GM18498 (cell line): ENCODE data around the gene GPX6.
"Not testable (repeated sequence)": the region's sequence is repeated elsewhere in the genome, so short reads cannot be mapped to it uniquely, and the experiment has no call there.

Experiments used
- ATAC-seq: cut with Tn5 transposase; IDR thresholded peaks from one replicate; pipeline ENCODE4 v1.9.1; 2021; ENCODE audit warnings: mild to moderate bottlenecking, moderate library complexity; ENCODE audit not compliant: unreplicated experiment

GPX6 gene

GRCh38 chr6:28515676-28516075 is at the start of gene GPX6:
GPX6 (minus strand) TSS chr6:28515793; CDS start chr6:28515743, 50 bp downstream.
- no peak for ATAC-seq

GRCh38 chr6:28563430-28564095 is 48.0 kb upstream of the GPX6 start:
- ATAC-seq: no peak

- ATAC-seq: no peak
Measured at GRCh38 chr6:28558629-28559028, 43.0 kb upstream of the GPX6 start.

- ATAC-seq: no peak
Measured at GRCh38 chr6:28555136-28555535, 39.5 kb upstream of the GPX6 start.

GRCh38 chr6:28553986-28554881 is 38.6 kb upstream of the GPX6 start:
- ATAC-seq: no peak

GRCh38 chr6:28553384-28553985 is 37.9 kb upstream of the GPX6 start:
- no peak for ATAC-seq

GRCh38 chr6:28551891-28552666 is 36.5 kb upstream of the GPX6 start:
- ATAC-seq: no peak

GRCh38 chr6:28547003-28547402 is 31.4 kb upstream of the GPX6 start:
- ATAC-seq: not testable (repeated sequence)

- no peak for ATAC-seq
Measured at GRCh38 chr6:28545955-28546354, 30.4 kb upstream of the GPX6 start.

- no peak for ATAC-seq
Measured at GRCh38 chr6:28543651-28544610, 28.3 kb upstream of the GPX6 start.

- ATAC-seq: peak; percentile 54
Measured at GRCh38 chr6:28542440-28543296, 27.1 kb upstream of the GPX6 start.

GRCh38 chr6:28541996-28542395 is 26.4 kb upstream of the GPX6 start:
- no peak for ATAC-seq

GRCh38 chr6:28537509-28538140 is 22.0 kb upstream of the GPX6 start:
- no peak for ATAC-seq

- ATAC-seq: no peak
Measured at GRCh38 chr6:28537065-28537464, 21.5 kb upstream of the GPX6 start.

- no peak for ATAC-seq
Measured at GRCh38 chr6:28534875-28535274, 19.3 kb upstream of the GPX6 start.

- ATAC-seq: no peak
Measured at GRCh38 chr6:28534306-28534705, 18.7 kb upstream of the GPX6 start.

- no peak for ATAC-seq
Measured at GRCh38 chr6:28531479-28532128, 16.0 kb upstream of the GPX6 start.

- ATAC-seq: no peak
Measured at GRCh38 chr6:28530777-28531176, 15.2 kb upstream of the GPX6 start.
